HEK293T (cell line): ENCODE results near the gene C1orf216.

Source experiments
- ARNT ChIP-seq: fragments of 450-650 bp; IDR thresholded peaks from 2 replicates; pipeline ENCODE4 v1.6.1; 2017; ENCODE audit warnings: mild to moderate bottlenecking
- CTBP1 ChIP-seq: fragments of 450-650 bp; IDR thresholded peaks from 2 replicates; pipeline ENCODE4 v1.6.1; 2016; ENCODE audit warnings: borderline replicate concordance
- ELF4 ChIP-seq: fragments of 450-650 bp; IDR thresholded peaks from 2 replicates; pipeline ENCODE4 v1.6.1; 2017; ENCODE audit warnings: antibody characterized with exemption
- FOXK2 ChIP-seq: fragments of 450-650 bp; IDR thresholded peaks from 2 replicates; pipeline ENCODE4 v1.6.1; 2016; ENCODE audit warnings: mild to moderate bottlenecking
- FOXM1 ChIP-seq: fragments of 450-650 bp; IDR thresholded peaks from 2 replicates; pipeline ENCODE4 v1.6.1; 2017; ENCODE audit warnings: mild to moderate bottlenecking, borderline replicate concordance
- HDGF ChIP-seq: fragments of 450-650 bp; IDR thresholded peaks from 2 replicates; pipeline ENCODE4 v1.6.1; 2017; ENCODE audit warnings: antibody characterized with exemption, borderline replicate concordance
- LEF1 ChIP-seq: fragments of 450-650 bp; IDR thresholded peaks from 2 replicates; pipeline ENCODE4 v1.6.1; 2017; ENCODE audit warnings: mild to moderate bottlenecking, borderline replicate concordance
- NFRKB ChIP-seq: fragments of 450-650 bp; IDR thresholded peaks from 2 replicates; pipeline ENCODE4 v1.6.1; 2016; ENCODE audit warnings: mild to moderate bottlenecking, moderate library complexity
- PKNOX1 ChIP-seq: fragments of 450-650 bp; IDR thresholded peaks from 2 replicates; pipeline ENCODE4 v1.6.1; 2016
- SP1 ChIP-seq: fragments of 450-650 bp; IDR thresholded peaks from 2 replicates; pipeline ENCODE4 v1.6.1; 2017
- SUZ12 ChIP-seq: fragments of 450-650 bp; IDR thresholded peaks from 2 replicates; pipeline ENCODE4 v1.6.1; 2016; ENCODE audit warnings: mild to moderate bottlenecking

- TF ChIP-seq SUZ12 (no peak), FOXM1 (no peak), LEF1 (no peak), ARNT (no peak), HDGF (no peak), SP1 (no peak), ELF4 (no peak), CTBP1 (no peak), FOXK2 (no peak), NFRKB (no peak), PKNOX1 (no peak)
These were observed 42.9 kb downstream of the C1orf216 start for GRCh38 chr1:35675773-35676172.
